Esophagus (tissue), 2 donors: Measurements from ENCODE around the gene NUCKS1. TPM values are rescaled to one million over a fixed set of nuclear protein-coding genes. Genes with fewer than 3 reads are reported as not detected.

Experiments
- H3K27ac ChIP-seq, 2 donors: one replicate each; pipeline ENCODE4 v1.5.1; 2013; ENCODE audit warnings: low read depth in 2 of 2, mild to moderate bottlenecking in 2 of 2, inconsistent platforms in 1 of 2, low read length in 1 of 2, moderate library complexity in 1 of 2
- H3K27me3 ChIP-seq, 2 donors: one replicate each; pipeline ENCODE4 v1.6.1; 2013; ENCODE audit warnings: low read length in 2 of 2, control low read depth in 1 of 2, mild to moderate bottlenecking in 1 of 2; ENCODE audit not compliant: insufficient read depth in 2 of 2, control insufficient read depth in 1 of 2
- H3K36me3 ChIP-seq, 2 donors: one replicate each; pipeline ENCODE4 v1.6.1; 2013; ENCODE audit warnings: low read length in 1 of 2; ENCODE audit not compliant: control insufficient read depth in 2 of 2, insufficient read depth in 2 of 2
- H3K4me1 ChIP-seq, 2 donors: one replicate each; pipeline ENCODE4 v1.6.1; 2013; ENCODE audit warnings: low read length in 1 of 2; ENCODE audit not compliant: control insufficient read depth in 2 of 2, insufficient read depth in 2 of 2
- H3K4me3 ChIP-seq, 2 donors: one replicate each; pipeline ENCODE4 v1.5.1; 2013; ENCODE audit warnings: low read length in 2 of 2, mild to moderate bottlenecking in 2 of 2, low read depth in 1 of 2, moderate library complexity in 1 of 2
- H3K9me3 ChIP-seq, 2 donors: one replicate each; pipeline ENCODE4 v1.6.1; 2013; ENCODE audit warnings: mild to moderate bottlenecking in 2 of 2, low read depth in 1 of 2, low read length in 1 of 2, moderate library complexity in 1 of 2; ENCODE audit not compliant: control insufficient read depth in 2 of 2, insufficient read depth in 1 of 2
- WGBS, 2 donors: extraction: QIAGEN DNeasy Blood & Tissue Kit; methylation state at CpG; one replicate each; pipeline ENCODE4 v1.1.7; 2013; 5-methylcytosine and 5-hydroxymethylcytosine counted together
- polyA plus RNA-seq, 2 donors: library from polyadenylated mRNA; stranded (reverse); fragments of 200-250 nt; gene quantifications; one replicate each; pipeline ENCODE4 v1.2.3, GENCODE V29; 2013
- donor health status: healthy with polysubstance abuse.
- donor health status: Bipolar disorder and iron deficiency.

Gene NUCKS1
- polyA plus RNA-seq, 2 donors: 25.1 to 26.5 TPM

- no peaks in the 10 kb centered on the region for H3K27me3 ChIP-seq
- no peak overlapping the region for H3K27ac ChIP-seq
- H3K9me3 ChIP-seq: no peaks in the 10 kb centered on the region
- no peaks in the 10 kb centered on the region for H3K36me3 ChIP-seq
- H3K4me1 ChIP-seq: no peaks in the 10 kb centered on the region
- H3K4me3 ChIP-seq: no peak overlapping the region
- 82 to 84% methylated on average over 6 of the region's 6 CpGs for WGBS, 2 donors
These were observed 43.1 kb downstream of the NUCKS1 start for GRCh38 chr1:205706601-205707502.

- no peaks in the 10 kb centered on the region for H3K4me1 ChIP-seq
These were observed 45.1 kb downstream of the NUCKS1 start for GRCh38 chr1:205704903-205705302.

GRCh38 chr1:205703072-205703471, 46.9 kb downstream of the NUCKS1 start:
- Histone ChIP-seq H3K4me3 (no peak overlapping the region), H3K9me3 (no peaks in the 10 kb centered on the region), H3K36me3 (no peaks in the 10 kb centered on the region), H3K27me3 (no peaks in the 10 kb centered on the region), H3K4me1 (no peaks in the 10 kb centered on the region), H3K27ac (no peak overlapping the region)
- WGBS, 2 donors: 68 to 82% methylated on average over 1 of the region's 1 CpG

More at GRCh38 chr1:205704903-205705302, 45.1 kb downstream of the NUCKS1 start:
- 68 to 71% methylated on average over 2 of the region's 2 CpGs for WGBS, 2 donors
- Histone ChIP-seq H3K4me3 (no peak overlapping the region), H3K36me3 (no peaks in the 10 kb centered on the region), H3K27me3 (no peaks in the 10 kb centered on the region), H3K27ac (no peak overlapping the region), H3K9me3 (no peaks in the 10 kb centered on the region)

GRCh38 chr1:205701891-205702290, 48.1 kb downstream of the NUCKS1 start:
- 88 to 96% methylated on average over 4 of the region's 4 CpGs for WGBS, 2 donors
- H3K4me3 ChIP-seq: no peak overlapping the region

GRCh38 chr1:205701420-205701819, 48.6 kb downstream of the NUCKS1 start:
- no peaks in the 10 kb centered on the region for H3K36me3 ChIP-seq
- no peaks in the 10 kb centered on the region for H3K9me3 ChIP-seq
- H3K4me3 ChIP-seq: no peak overlapping the region
- H3K27me3 ChIP-seq: no peaks in the 10 kb centered on the region
- no peaks in the 10 kb centered on the region for H3K4me1 ChIP-seq
- no peak overlapping the region for H3K27ac ChIP-seq
- whole genome bisulfite sequencing, 2 donors: 62% methylated on average over 2 of the region's 2 CpGs

More at GRCh38 chr1:205701891-205702290, 48.1 kb downstream of the NUCKS1 start:
- H3K9me3 ChIP-seq: no peaks in the 10 kb centered on the region
- no peaks in the 10 kb centered on the region for H3K4me1 ChIP-seq
- no peaks in the 10 kb centered on the region for H3K36me3 ChIP-seq
- no peaks in the 10 kb centered on the region for H3K27me3 ChIP-seq
- no peak overlapping the region for H3K27ac ChIP-seq

- H3K4me3 ChIP-seq: no peak overlapping the region
- 42 to 51% methylated on average over 2 of the region's 2 CpGs for WGBS, 2 donors
- no peak overlapping the region for H3K27ac ChIP-seq
- no peaks in the 10 kb centered on the region for H3K9me3 ChIP-seq
- H3K36me3 ChIP-seq: no peaks in the 10 kb centered on the region
- no peaks in the 10 kb centered on the region for H3K4me1 ChIP-seq
- no peaks in the 10 kb centered on the region for H3K27me3 ChIP-seq
These were observed 49.0 kb downstream of the NUCKS1 start for GRCh38 chr1:205700865-205701401.

- Histone ChIP-seq H3K9me3 (no peaks in the 10 kb centered on the region), H3K4me1 (no peaks in the 10 kb centered on the region), H3K27me3 (no peaks in the 10 kb centered on the region), H3K4me3 (no peak overlapping the region), H3K36me3 (no peaks in the 10 kb centered on the region), H3K27ac (no peak overlapping the region)
- WGBS, 2 donors: 82 to 83% methylated on average over 4 of the region's 4 CpGs
These were observed 50.6 kb downstream of the NUCKS1 start for GRCh38 chr1:205699416-205699815.

GRCh38 chr1:205698921-205699320, 51.1 kb downstream of the NUCKS1 start:
- no peaks in the 10 kb centered on the region for H3K4me1 ChIP-seq
- no peak overlapping the region for H3K27ac ChIP-seq
- no peaks in the 10 kb centered on the region for H3K9me3 ChIP-seq
- no peaks in the 10 kb centered on the region for H3K36me3 ChIP-seq
- H3K27me3 ChIP-seq: no peaks in the 10 kb centered on the region
- no peak overlapping the region for H3K4me3 ChIP-seq
- 83 to 88% methylated on average over 4 of the region's 4 CpGs for WGBS, 2 donors

GRCh38 chr1:205693421-205693991, 56.5 kb downstream of the NUCKS1 start:
- Histone ChIP-seq H3K27me3 (no peaks in the 10 kb centered on the region), H3K9me3 (no peaks in the 10 kb centered on the region), H3K4me3 (no peak overlapping the region), H3K36me3 (no peaks in the 10 kb centered on the region), H3K27ac (no peak overlapping the region), H3K4me1 (no peaks in the 10 kb centered on the region)
- 58% methylated on average over 12 of the region's 12 CpGs for WGBS, 2 donors
